HG02943 (cell line): ENCODE measurements around the gene TTF2.

ENCODE experiments used
- ATAC-seq: cut with Tn5 transposase; IDR thresholded peaks from one replicate; pipeline ENCODE4 v1.9.1; 2021; ENCODE audit warnings: mild to moderate bottlenecking, low read depth, moderate library complexity; ENCODE audit not compliant: unreplicated experiment

TTF2 gene

GRCh38 chr1:117059678-117060440 is at the start of gene TTF2:
TSS of gene TTF2 (plus strand) at chr1:117060326. CDS start at chr1:117060347, 21 bp downstream.
- ATAC-seq = peak; percentile 98

GRCh38 chr1:117011334-117011733 is 48.8 kb upstream of the TTF2 start:
- no peak for ATAC-seq

- no peak for ATAC-seq
These were observed 46.7 kb upstream of the TTF2 start for GRCh38 chr1:117013309-117013858.

GRCh38 chr1:117014209-117014608 is 45.9 kb upstream of the TTF2 start:
- no peak for ATAC-seq

- no peak for ATAC-seq
These were observed 44.4 kb upstream of the TTF2 start for GRCh38 chr1:117015724-117016123.

- no peak for ATAC-seq
These were observed 43.1 kb upstream of the TTF2 start for GRCh38 chr1:117017062-117017461.

- no peak for ATAC-seq
These were observed 42.5 kb upstream of the TTF2 start for GRCh38 chr1:117017648-117018047.

- ATAC-seq = no peak
These were observed 39.5 kb upstream of the TTF2 start for GRCh38 chr1:117020526-117021156.

- no peak for ATAC-seq
These were observed 38.0 kb upstream of the TTF2 start for GRCh38 chr1:117022114-117022513.

- ATAC-seq = no peak
These were observed 34.6 kb upstream of the TTF2 start for GRCh38 chr1:117025568-117025967.

GRCh38 chr1:117026361-117026760 is 33.8 kb upstream of the TTF2 start:
- no peak for ATAC-seq

- no peak for ATAC-seq
These were observed 30.4 kb upstream of the TTF2 start for GRCh38 chr1:117029685-117030084.

GRCh38 chr1:117030271-117030877 is 29.8 kb upstream of the TTF2 start:
- no peak for ATAC-seq

- ATAC-seq = no peak
These were observed 27.9 kb upstream of the TTF2 start for GRCh38 chr1:117032266-117032665.

GRCh38 chr1:117032681-117033539 is 27.2 kb upstream of the TTF2 start:
- ATAC-seq = no peak

GRCh38 chr1:117033772-117034171 is 26.4 kb upstream of the TTF2 start:
- no peak for ATAC-seq

- ATAC-seq = no peak
These were observed 25.3 kb upstream of the TTF2 start for GRCh38 chr1:117034791-117035290.

- ATAC-seq = no peak
These were observed 24.1 kb upstream of the TTF2 start for GRCh38 chr1:117036018-117036461.

- no peak for ATAC-seq
These were observed 22.3 kb upstream of the TTF2 start for GRCh38 chr1:117037802-117038201.

GRCh38 chr1:117038236-117038635 is 21.9 kb upstream of the TTF2 start:
- ATAC-seq = no peak
